NCI-H524 (cell line): ENCODE data around the gene CELF2.

Experiments used
- DNase-seq, 2 experiments: peaks; one replicate each; lab custom pipeline; 2025; lab: John Stamatoyannopoulos, UW

CELF2 gene

DNA sequence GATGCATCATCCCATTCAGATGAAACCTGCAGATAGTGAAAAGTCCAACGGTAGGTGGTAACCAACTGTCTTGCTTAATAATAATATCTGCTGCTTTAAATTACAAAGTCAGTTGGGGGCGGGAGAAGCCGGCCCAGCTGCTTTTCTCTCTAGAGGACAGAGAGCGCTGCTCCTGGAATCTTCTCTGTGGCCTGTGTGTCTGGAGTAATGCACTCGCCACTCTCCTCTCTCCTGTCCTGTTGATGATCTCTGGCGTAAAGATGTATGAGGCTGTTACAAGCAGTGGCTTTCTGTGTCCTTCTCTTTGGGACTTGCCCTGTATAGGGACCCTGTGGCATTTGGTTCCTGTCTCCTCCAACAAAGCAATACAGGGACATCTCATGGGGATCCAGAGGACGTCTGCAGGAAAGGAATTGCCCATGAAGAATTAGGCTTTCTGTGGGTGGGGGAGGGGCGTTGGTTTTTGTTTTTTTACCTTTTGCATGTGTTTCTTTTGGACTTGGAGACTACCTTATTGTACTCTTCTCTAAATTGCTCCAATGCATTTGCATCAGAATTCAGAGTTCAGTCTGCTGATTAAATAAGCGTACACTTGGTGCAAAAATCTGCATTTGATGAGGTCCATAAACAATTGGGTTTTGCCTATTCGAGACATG is 231.6 kb downstream of the CELF2 start:
- no peak for DNase-seq

- DNase-seq = no peak
Measured at GRCh38 chr10:11249808-11250195, 232.1 kb downstream of the CELF2 start.

DNA sequence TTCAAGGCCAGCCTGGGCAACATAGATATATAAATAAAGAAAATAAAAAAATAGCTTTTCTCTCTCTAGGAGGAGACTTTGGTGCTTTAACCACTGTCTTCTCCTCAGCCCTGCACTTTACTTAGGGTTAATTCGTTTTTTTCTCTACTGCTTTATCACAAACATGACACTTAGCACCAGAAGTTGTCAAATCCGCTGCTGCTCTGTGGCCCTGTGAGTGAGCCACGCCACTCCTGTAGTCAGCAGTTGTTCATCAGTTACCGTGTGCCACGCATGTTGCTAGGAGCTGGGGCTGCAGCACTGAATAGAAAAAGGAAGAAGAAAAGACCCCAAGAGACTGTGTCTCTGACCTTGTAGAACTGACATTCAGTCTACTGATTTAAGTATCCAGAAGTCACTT is 232.6 kb downstream of the CELF2 start:
- DNase-seq = no peak

- DNase-seq = peak in 1 of 2 experiments; percentile 46
Measured at GRCh38 chr10:11252887-11253286, 235.2 kb downstream of the CELF2 start.

GRCh38 chr10:11253385-11254002 is 235.8 kb downstream of the CELF2 start:
- DNase-seq = peak in 1 of 2 experiments; percentile 8

DNA sequence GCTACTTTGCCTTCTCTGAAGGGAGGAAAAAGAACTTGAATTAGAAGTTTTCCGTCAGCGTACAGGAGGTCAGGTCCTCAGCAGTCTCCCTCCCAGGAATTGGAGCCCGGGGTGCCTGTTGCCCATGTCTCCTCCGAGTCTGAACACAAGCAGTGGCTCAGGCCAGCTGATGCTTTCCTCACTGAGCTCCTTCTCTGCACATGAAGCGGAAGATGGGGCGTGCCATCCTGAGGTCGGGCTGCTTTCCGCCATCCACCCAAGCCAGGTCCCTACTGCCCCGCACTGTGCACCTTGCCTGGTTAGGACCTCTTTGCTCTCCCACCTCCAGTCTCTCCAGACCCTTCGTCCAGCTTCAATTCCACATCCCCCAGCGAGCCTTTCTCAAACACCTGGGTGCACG is 237.5 kb downstream of the CELF2 start:
- DNase-seq = no peak

- DNase-seq = no peak
Measured at GRCh38 chr10:11255796-11256444, 238.2 kb downstream of the CELF2 start.

GRCh38 chr10:11256896-11257295 is 239.2 kb downstream of the CELF2 start:
- DNase-seq = no peak

DNA sequence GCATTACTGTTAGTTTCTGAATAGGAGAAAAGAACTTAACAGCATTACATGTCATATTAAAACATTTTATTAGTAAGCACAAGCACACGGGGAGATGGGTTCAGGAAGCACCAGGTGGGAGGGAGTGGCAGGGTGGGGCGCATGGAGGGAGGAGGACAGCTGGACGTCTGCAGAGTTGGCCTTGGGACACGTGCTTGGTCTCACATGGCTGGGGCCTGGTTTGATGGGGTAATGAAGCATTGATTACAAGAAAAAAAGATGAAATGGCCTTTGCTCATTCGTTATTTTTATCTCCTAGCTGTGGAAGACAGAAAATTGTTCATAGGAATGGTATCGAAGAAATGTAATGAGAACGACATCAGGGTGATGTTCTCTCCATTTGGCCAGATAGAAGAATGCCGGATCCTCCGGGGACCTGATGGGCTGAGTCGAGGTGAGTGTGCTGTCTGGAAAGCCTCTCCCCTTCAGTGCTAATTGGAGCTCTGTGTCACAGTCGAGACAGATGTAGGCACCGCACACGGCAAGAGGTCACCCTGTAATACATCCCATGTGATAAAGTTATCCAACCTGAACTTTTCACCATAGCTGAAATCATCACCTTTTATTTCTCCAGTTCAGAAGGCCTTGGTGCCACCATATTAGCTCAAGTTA is 239.9 kb downstream of the CELF2 start:
- DNase-seq = peak in 1 of 2 experiments; percentile 2

- DNase-seq = peak in 1 of 2 experiments; percentile 63
Measured at GRCh38 chr10:11260170-11260569, 242.5 kb downstream of the CELF2 start.

GRCh38 chr10:11261143-11261542 is 243.5 kb downstream of the CELF2 start:
- DNase-seq = no peak

DNA sequence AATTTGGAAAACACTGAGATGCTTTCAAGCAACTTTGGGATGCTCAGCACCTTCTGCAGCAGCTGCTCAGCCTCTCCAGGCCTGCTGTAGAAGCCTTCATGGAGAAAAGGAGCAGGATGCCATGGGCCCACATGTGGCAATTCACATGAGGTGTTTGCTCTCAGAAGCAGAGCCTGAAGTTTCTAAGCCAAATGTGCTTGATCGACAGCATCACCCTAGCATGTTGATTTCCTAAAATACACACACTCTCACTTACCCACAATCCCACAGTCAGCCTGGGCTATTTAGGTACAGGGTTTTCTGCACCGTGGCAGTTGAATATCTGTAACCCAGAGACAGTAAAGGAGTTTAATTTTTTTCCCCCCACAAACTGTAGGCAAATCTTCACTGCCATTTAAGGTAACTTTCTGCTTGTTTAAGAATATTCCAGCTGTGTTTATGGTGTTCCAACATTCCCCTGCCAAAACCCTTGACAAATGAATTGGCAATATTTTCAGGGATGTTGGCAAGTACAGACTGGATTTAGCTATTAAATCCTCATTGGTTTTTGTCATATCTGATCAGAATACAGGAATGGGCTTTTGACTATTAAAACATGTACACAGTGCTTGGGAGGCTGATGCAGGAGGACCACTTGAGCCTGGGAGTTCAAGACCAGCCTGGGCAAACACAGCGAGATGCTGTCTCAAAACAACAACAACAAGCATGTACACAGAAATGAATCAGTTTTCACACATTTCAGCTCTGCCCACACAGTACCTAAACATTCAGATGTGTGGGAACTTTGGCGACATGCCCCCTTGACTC is 244.2 kb downstream of the CELF2 start:
- DNase-seq = no peak

GRCh38 chr10:11262494-11263345 is 245.0 kb downstream of the CELF2 start:
- no peak for DNase-seq

DNA sequence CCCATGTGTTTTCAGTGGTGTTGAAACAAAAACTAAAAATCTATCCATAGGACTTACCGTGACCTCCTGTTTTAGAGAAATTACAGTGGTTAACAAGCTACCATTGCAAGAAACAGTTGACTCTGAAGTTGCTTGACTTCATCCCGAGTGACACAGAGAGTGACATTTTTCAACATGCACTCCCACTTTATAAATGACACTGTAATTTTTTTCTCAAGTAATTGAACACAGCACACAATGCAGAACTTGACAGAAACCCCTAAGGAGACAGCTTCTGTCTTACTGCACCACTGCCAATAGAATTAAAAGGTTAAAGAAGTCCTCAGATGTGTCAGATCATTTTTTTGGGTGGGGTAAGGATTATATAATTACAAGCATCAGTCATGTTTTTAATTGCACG is 246.1 kb downstream of the CELF2 start:
- DNase-seq = no peak

DNA sequence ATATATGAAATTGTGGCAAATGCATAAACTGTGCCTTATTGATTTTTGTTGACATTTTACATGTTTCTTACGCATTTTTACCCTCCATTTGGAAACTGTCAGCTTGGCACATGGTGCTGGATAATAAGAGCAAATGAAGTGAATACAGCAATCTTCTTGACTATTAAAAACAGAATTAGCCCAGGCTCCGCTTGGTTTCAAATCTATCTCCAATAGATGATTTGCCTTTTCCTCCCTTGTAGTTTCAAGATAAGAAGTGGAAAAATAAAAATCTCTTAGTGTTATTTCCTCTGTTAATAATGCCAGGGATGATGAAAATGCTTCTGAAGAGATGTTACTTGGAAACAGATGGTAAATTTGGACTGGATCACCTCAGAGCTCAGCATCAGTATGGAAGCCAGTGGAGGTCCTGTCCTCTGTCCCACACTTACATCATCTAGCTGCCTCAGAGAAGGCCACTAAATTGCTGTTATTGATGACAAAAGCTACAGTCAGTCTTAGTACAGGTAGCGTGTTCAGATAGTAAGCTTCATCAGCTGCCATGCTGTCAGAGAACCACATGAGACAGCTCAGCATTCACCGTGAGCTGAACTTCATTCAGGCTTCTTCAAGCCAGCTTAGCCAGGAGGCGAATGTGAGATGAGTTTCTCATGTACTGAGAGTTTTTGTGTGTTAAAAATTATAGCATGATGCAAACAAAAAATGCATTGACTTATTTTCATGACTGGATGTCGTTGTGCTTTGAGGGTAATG is 246.8 kb downstream of the CELF2 start:
- DNase-seq = no peak

- no peak for DNase-seq
Measured at GRCh38 chr10:11265484-11265883, 247.8 kb downstream of the CELF2 start.

GRCh38 chr10:11266426-11266825 is 248.8 kb downstream of the CELF2 start:
- no peak for DNase-seq

GRCh38 chr10:11270135-11270857 is 252.6 kb downstream of the CELF2 start:
- DNase-seq = peak in 1 of 2 experiments; percentile 54

DNA sequence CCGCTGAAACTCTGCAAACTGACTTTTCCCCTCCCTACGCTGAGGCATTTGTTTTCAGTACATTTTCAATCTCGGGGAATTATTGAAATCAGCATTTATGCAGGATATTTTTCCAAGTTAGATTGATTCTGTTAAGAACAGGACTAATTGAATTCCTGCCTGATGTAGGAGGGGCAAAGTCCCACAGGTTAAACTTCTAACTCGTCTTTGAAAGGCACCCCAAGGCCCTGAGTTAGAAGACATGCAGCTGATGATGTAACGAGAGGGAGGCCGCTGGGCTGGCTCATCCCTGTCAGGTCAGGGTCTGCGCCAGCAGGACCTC is 253.1 kb downstream of the CELF2 start:
- DNase-seq = no peak

- DNase-seq = no peak
Measured at GRCh38 chr10:11272915-11273389, 255.3 kb downstream of the CELF2 start.
